Activated gamma-delta T cell treated with Interleukin-2 at 50 U/mL for 16 hours (primary cell): ENCODE results near the gene HTT-AS.

Experiments
- DNase-seq: peaks from one replicate; pipeline ENCODE4 v3.0.0-alpha.2; 2020

HTT-AS gene

DNA sequence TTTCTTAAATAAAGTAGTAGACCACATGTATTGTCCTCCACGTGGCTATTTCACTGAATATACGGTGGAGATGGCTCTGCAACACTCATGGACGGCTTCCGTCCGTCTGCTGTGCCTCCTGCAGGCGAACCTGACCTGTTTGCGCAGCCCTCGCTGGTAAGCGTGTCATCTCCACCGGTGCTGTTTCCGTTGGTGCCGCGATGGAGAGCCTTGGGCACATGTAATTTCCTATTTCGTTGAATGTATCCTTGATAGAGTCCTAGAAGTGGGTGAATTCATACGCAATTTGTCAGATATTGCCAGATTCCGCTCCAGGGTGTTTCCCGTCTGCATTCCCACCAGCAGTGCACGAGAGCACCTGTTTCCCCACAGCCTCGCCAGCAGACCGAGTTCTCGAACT, 48.5 kb downstream of the HTT-AS start:
- DNase-seq: no peak

DNA sequence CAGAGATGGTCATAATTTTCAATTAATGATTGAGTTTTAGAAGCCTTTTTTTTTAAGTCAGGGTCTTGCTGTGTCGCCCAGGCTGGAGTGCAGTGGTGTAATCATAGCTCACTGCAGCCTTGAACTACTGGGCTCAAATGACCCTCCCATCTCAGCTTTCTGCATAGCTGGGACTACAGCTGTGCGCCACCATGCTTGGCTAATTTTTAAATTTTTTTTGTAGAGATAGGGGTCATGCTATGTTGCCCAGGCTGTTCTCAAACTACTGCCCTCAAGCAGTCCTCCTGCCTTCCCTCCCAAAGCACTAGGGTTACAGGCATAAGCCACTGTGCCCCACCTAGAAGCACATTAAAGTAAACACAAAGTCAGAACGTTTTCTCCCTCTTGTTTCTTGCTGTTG, 51.7 kb downstream of the HTT-AS start:
- no peak for DNase-seq

DNA sequence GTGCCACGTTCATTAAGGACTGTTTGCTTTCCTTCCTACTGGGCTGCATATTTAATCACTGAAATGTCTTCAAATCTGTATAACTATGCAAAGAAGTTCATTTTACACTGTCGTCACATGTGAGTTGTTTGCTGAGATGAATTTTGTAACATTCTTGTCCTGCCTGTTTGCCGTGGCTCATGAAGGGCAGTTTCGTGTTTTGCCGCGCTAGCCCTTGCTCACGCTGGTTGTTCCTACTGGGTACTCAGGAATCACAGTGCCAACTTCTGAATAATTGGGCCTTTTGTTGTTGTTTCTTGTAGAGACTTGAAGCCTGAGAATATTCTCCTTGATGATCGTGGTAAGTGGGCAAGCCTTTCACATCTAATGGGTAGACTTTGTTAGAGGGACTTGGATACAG, 52.2 kb downstream of the HTT-AS start:
- DNase-seq: no peak

DNA sequence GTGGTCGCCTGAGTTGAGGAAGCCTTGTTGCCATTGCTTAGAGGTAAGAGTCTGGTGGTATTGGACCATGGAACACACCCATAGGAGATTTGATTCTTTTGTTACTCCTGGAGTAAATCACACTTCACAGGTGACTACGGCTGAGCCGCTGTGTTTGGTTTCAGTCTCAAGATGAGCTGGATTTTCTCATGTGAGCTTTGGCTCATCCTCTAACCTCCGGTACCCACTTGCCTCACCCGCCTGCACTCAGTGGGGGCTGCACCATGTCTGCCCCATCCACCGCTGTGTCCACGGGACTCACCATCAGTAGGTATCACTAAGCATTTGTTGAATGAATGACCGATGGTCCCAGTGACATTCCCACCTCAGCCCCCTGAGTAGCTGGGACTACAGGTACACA, 52.7 kb downstream of the HTT-AS start:
- no peak for DNase-seq

DNA sequence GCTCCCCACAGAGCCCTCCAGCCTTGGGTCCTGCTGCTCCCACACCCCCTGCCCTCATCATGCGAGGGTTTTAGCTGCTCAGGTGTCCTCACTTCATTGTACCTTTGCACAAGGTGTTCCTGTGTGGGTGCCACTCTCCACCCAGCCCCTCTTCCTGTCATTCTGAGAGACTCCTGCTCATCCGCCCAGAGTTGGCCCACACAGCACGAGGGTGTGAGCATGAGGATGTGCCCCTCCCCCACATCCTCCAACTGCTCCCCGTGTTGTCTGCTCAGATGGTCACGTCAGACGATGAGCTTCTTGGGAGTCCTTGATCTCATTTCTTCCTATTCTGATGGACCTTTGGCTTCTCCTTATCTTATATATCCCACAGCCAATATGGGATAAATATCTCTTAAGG, 53.2 kb downstream of the HTT-AS start:
- DNase-seq: no peak

DNA sequence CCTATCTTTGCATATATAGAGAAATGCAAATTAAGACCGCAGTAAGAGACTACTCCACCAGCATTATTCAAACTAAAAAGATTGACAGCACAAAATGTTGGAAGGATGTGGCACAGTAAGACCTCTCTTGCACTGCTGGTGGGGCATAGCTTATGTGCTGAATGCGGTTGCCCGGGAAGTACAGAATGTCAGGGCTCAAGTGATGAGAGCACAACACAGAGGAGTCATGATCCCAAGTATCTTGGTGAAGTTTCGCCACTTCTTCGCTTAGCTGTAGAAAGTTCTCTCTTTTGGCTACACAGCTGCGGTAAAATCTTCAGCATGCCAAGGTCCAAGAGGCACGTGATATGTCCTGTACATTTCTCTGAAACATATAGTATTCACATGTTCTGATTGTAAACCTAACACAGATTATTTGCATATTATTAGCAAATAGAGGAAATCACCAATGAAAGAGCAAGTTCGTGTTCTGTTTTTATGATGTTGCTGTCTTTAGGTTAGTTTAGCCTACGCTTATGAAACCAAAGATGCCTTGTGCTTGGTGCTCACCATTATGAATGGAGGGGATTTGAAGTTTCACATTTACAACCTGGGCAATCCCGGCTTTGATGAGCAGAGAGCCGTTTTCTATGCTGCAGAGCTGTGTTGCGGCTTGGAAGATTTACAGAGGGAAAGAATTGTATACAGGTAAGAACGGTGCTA, 55.0 kb downstream of the HTT-AS start:
- DNase-seq: no peak

DNA sequence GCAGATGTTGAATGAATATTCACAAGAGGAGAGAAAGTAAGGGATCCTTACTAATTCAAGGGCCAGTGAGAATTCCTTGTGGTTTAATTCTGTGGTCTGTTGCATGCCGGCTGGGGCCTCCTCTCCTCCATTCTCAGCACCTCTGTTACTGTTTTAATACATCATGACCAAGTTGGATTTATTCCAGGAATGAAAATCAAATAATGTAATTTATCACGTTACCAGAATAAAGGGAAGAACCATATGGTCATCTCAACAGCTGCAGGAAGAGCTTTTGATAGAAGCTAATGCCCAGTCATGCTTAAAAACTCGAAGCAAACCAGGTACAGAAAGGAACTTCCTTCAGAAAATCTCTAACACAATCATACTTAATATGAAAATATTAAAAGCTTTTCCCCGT, 56.8 kb downstream of the HTT-AS start:
- DNase-seq: no peak

DNA sequence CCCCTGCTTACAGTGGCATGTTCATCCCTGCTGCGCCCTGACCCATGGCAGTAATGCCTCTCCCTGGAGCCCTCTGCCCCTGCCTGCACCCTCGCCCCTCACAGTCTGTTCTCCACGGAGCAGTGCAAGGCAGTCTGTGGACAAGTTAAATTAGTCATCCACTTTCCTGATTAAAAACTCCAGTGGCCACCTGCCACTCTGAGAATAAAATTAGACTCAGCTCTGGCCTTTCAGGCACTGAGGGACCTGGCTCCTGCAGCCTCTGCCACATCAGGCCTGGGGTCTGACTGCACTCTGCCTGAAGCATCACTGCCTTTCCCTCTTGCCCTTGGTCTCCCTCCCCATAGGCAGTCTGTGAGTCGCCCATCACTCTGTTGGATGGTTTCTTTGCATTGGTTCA, 57.4 kb downstream of the HTT-AS start:
- DNase-seq: no peak

DNA sequence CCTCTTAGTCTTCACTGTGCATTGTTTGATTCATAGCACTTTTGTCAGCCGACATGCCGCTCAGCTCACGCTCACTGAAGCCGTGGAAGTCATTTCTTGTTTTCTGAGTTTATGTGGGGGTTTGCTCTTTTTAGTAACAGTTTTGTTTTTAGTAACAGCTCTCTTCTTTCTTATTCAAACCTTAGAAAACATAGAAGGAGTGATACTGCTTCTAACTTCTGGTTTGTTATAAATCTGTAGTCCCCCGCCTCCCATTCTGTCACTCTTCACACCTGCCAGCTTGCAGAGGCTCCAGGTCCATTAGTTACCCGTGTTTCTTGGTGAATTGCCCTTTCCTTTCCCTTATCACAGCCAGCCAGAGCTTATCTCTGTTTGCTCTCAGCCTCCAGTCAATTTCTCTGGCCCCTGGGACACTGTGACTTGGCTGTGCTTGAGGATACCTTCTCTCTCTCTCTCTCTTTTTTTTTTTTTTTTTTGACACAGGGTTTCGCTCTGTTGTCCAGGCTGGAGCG, 60.4 kb downstream of the HTT-AS start:
- no peak for DNase-seq
